Smooth muscle cell (in vitro differentiated cells): ENCODE results near the gene ESR2. TPM values are rescaled to one million over a fixed set of nuclear protein-coding genes. Genes with fewer than 3 reads are reported as not detected.

Experiments
- DNase-seq: peaks from one replicate; lab custom pipeline; 2025; ENCODE audit not compliant: unreplicated experiment; lab: John Stamatoyannopoulos, UW
- H2AFZ ChIP-seq: fragments of 200-600 bp; sonication (generic); 2 replicates; pipeline ENCODE4 v1.6.0; 2016; ENCODE audit warnings: antibody characterized with exemption, low read depth, mild to moderate bottlenecking
- H3F3A ChIP-seq: fragments of 200-600 bp; sonication (generic); 2 replicates; pipeline ENCODE4 v1.6.0; 2017; ENCODE audit warnings: antibody characterized with exemption, low read depth
- H3K27ac ChIP-seq: fragments of 200-600 bp; sonication (generic); 2 replicates; pipeline ENCODE4 v1.5.1; 2016; ENCODE audit warnings: low read depth, mild to moderate bottlenecking
- H3K27me3 ChIP-seq: fragments of 200-600 bp; sonication (generic); 2 replicates; pipeline ENCODE4 v1.6.1; 2016; ENCODE audit warnings: low read depth, mild to moderate bottlenecking
- H3K36me3 ChIP-seq: fragments of 200-600 bp; sonication (generic); 2 replicates; pipeline ENCODE4 v1.5.1; 2016; ENCODE audit warnings: low read depth
- H3K4me1 ChIP-seq: fragments of 200-600 bp; sonication (generic); 2 replicates; pipeline ENCODE4 v1.5.1; 2016; ENCODE audit warnings: low read depth
- H3K4me2 ChIP-seq: fragments of 200-600 bp; sonication (generic); 2 replicates; pipeline ENCODE4 v1.6.0; 2016; ENCODE audit warnings: mild to moderate bottlenecking
- H3K4me3 ChIP-seq: fragments of 200-600 bp; sonication (generic); 2 replicates; pipeline ENCODE4 v1.5.1; 2016; ENCODE audit warnings: mild to moderate bottlenecking
- H3K79me2 ChIP-seq: fragments of 200-600 bp; sonication (generic); 2 replicates; pipeline ENCODE4 v1.6.0; 2016; ENCODE audit warnings: low read depth, mild to moderate bottlenecking
- H3K9ac ChIP-seq: fragments of 200-600 bp; sonication (generic); 2 replicates; pipeline ENCODE4 v1.6.0; 2016; ENCODE audit warnings: low read depth
- H3K9me3 ChIP-seq: fragments of 200-600 bp; sonication (generic); replicated peaks from 2 replicates; pipeline ENCODE4 v1.5.1; 2016; ENCODE audit warnings: low read depth
- H4K20me1 ChIP-seq: fragments of 200-600 bp; sonication (generic); 2 replicates; pipeline ENCODE4 v1.6.0; 2016; ENCODE audit warnings: low read depth
- CTCF ChIP-seq: fragments of 200-600 bp; sonication (generic); IDR thresholded peaks from 2 replicates; pipeline ENCODE4 v1.5.1; 2017; ENCODE audit warnings: borderline replicate concordance, mild to moderate bottlenecking, antibody characterized with exemption; ENCODE audit not compliant: insufficient read depth, poor library complexity, severe bottlenecking
- WGBS: methylation state at CpG from one replicate; pipeline ENCODE4 v1.1.7; 2016; ENCODE audit warnings: low lambda C conversion rate; 5-methylcytosine and 5-hydroxymethylcytosine counted together
- polyA plus RNA-seq: library from polyadenylated mRNA; unstranded; fragments of >200 nt; fragmentation: Nextera tagmentation; extraction: Ambion mirVana; gene quantifications from 2 replicates; pipeline ENCODE4 v1.2.1, GENCODE V29; 2016
- total RNA-seq: library from RNA; depleted of rRNA; stranded (reverse); fragments of >200 nt; gene quantifications from 2 replicates; pipeline ENCODE4 v1.2.3, GENCODE V29; 2014

ESR2 gene
- total and polyA plus RNA-seq, 2 experiments from 2014 or later, result not detected

DNA sequence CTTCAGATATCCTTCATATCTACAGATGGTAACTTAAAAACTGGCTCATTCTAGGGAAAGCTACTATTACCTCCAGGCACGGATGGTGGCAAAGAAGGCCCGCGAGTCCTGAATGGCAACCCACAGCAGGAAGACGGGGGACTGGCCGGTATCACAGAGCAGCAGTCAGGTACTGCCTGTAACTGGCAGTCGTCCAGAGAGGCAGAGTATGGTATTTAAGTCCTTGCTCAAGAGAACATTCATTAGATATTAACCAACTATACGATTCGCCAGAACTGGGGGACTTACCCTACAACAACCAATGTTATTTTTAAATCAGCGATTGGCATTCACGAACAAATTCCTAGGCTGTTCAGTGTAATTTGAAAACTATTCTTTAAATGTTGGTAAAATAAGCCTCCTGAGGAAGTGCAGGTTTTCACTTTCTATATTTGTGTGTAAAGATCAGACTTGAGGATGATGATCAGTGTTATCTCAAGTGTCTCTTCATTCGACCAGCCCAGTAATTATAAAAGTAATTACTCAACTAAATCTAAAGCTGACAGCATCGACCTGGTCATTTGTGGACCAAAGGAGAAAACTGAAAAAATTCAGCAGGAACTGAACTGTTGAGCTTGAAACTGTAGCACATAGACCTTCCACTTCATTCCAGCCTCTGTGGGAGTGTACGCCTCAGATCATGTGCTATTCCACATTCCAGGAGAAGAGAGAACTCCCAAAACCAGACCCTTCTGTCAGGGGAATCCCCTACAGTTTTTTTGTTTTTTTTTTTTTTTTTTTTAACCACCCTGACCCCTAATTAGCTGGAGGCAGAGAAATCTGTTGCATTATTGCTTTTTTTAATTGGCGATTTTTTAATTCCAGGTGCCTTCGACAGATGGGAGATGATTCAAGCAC, 75.6 kb downstream of the ESR2 start:
- Histone ChIP-seq H2AFZ (no peak overlapping the region), H3K27me3 (no peaks in the 10 kb centered on the region), H4K20me1 (no peaks in the 10 kb centered on the region), H3K27ac (no peak overlapping the region), H3K4me3 (no peak overlapping the region), H3F3A (peaks cover 7% of the 10 kb centered on the region), H3K4me1 (peaks cover 5% of the 10 kb centered on the region), H3K4me2 (no peak overlapping the region), H3K36me3 (no peaks in the 10 kb centered on the region), H3K9me3 (no peaks in the 10 kb centered on the region), H3K9ac (no peak overlapping the region), H3K79me2 (no peaks in the 10 kb centered on the region)
- 96% methylated on average over 15 of the region's 15 CpGs for WGBS
- DNase-seq, result no peak
- no peak for TF ChIP-seq CTCF

DNA sequence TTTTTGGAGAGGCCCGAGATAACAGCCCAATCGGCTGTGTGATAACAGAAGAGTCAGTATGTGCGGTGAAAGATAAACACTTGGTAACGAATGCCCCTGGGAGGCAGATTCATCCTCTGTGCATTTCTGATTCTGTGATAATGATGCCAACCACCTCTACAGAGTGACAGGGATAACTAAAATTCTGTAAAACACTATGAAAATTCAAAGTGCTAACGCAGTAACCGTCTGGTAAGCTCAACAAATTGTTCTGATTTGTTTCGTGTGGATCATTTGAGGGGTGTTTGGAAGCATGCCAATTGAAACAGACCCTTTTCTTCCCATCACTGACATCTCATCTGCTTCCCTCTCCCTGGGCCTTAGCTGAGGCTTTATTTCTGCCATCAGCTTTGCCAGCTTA, 76.3 kb downstream of the ESR2 start:
- H4K20me1 ChIP-seq, result no peaks in the 10 kb centered on the region
- 77% methylated on average over 7 of the region's 7 CpGs for WGBS

GRCh38 chr14:64217308-64217707, 76.9 kb downstream of the ESR2 start:
- TF ChIP-seq CTCF, result no peak
- H3K4me1 ChIP-seq, result peaks cover 5% of the 10 kb centered on the region
- no peaks in the 10 kb centered on the region for H3K27me3 ChIP-seq

More for the DNA sequence above, 76.3 kb downstream of the ESR2 start:
- H3K9ac ChIP-seq, result no peak overlapping the region
- no peak overlapping the region for H3K27ac ChIP-seq
- no peaks in the 10 kb centered on the region for H3K27me3 ChIP-seq
- peaks cover 5% of the 10 kb centered on the region for H3K4me1 ChIP-seq
- no peaks in the 10 kb centered on the region for H3K79me2 ChIP-seq
- no peaks in the 10 kb centered on the region for H3K9me3 ChIP-seq
- H2AFZ ChIP-seq, result no peak overlapping the region
- no peak for TF ChIP-seq CTCF
- no peaks in the 10 kb centered on the region for H3K36me3 ChIP-seq
- DNase-seq, result no peak
- peaks cover 9% of the 10 kb centered on the region for H3F3A ChIP-seq
- no peak overlapping the region for H3K4me2 ChIP-seq
- H3K4me3 ChIP-seq, result no peak overlapping the region

More at GRCh38 chr14:64217308-64217707, 76.9 kb downstream of the ESR2 start:
- Histone ChIP-seq H3K4me3 (no peak overlapping the region), H4K20me1 (no peaks in the 10 kb centered on the region), H2AFZ (no peak overlapping the region), H3K36me3 (no peaks in the 10 kb centered on the region), H3K4me2 (no peak overlapping the region), H3F3A (peaks cover 14% of the 10 kb centered on the region), H3K9me3 (no peaks in the 10 kb centered on the region), H3K9ac (no peak overlapping the region), H3K27ac (no peak overlapping the region), H3K79me2 (no peaks in the 10 kb centered on the region)
- no peak for DNase-seq
- WGBS, result 95% methylated on average over 4 of the region's 4 CpGs
